Vagina (tissue), 2 donors: ENCODE results near the gene MBD3L2.

Experiments used
- CTCF ChIP-seq, 3 experiments: fragments of 450-650 bp in 2 of 3; fragments of 200-600 bp in 1 of 3; sonication (generic) in 1 of 3; IDR thresholded peaks; one replicate each; pipeline ENCODE4 v1.5.1; 2017 to 2019; ENCODE audit warnings: antibody characterized with exemption in 3 of 3, mild to moderate bottlenecking in 2 of 3, moderate library complexity in 2 of 3
- POLR2A ChIP-seq, 2 donors: fragments of 450-650 bp; IDR thresholded peaks; one replicate each; pipeline ENCODE4 v1.6.1; 2017; ENCODE audit warnings: antibody characterized with exemption in 2 of 2, mild to moderate bottlenecking in 2 of 2, moderate library complexity in 2 of 2
- POLR2AphosphoS5 ChIP-seq, 2 donors: sonication (generic); formaldehyde crosslinking; IDR thresholded peaks; one replicate each; pipeline ENCODE4 v1.9.0; 2017; ENCODE audit warnings: antibody characterized with exemption in 2 of 2, mild to moderate bottlenecking in 2 of 2, low read depth in 1 of 2; ENCODE audit not compliant: insufficient read depth in 1 of 2

GRCh38 chr19:7000816-7001215, 48.3 kb upstream of the MBD3L2 start:
- TF ChIP-seq POLR2AphosphoS5 (IDR thresholded peaks at IDR 0.05; ENCODE audit: insufficient read depth in 1 of 2, low read depth in 1 of 2) = no peak
- no peak for TF ChIP-seq CTCF (IDR thresholded peaks at IDR 0.05)
- no peak for TF ChIP-seq POLR2A (IDR thresholded peaks at IDR 0.05)
